Kasumi-1 (cell line): ENCODE measurements around the gene HAUS8.
"Not testable (repeated sequence)": the region's sequence is repeated elsewhere in the genome, so short reads cannot be mapped to it uniquely, and the experiment has no call there.

Source experiments
- DNase-seq, 2 experiments: peaks; one replicate each; lab custom pipeline; 2025; lab: John Stamatoyannopoulos, UW

Gene HAUS8

DNA sequence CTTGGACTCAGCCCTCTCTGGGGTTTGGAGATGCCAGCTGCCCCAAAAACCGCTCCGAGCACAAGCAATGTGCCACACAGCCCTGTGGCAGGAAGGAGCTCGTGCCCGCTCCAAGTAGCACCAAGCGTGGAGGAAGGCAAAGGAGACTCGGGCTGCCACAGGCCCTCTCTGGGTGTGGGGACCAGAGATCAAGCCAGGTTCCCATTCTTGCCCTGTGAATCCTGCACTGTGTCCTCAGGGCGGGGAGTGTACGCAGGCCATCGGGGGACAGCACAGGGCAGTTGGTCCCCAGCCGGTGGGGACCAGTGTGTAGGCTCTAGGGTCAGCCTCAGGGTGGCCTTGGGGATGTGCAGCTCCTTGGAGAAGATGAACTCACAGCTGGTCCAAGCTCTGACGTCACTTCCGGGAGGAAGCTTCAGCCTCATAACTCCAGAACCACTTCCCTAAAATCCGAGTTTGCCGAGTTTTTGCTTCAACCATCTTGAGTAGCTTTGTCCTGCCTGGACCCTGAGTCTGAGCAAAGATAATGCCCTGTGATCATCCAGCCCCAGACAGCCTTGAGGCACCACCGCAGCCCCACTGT lies 39.3 kb downstream of the HAUS8 start:
- DNase-seq = peak; percentile 57 to 70

GRCh38 chr19:17031741-17032140 lies 43.5 kb downstream of the HAUS8 start:
- DNase-seq = no peak

GRCh38 chr19:17027535-17027975 lies 47.7 kb downstream of the HAUS8 start:
- no peak for DNase-seq

DNA sequence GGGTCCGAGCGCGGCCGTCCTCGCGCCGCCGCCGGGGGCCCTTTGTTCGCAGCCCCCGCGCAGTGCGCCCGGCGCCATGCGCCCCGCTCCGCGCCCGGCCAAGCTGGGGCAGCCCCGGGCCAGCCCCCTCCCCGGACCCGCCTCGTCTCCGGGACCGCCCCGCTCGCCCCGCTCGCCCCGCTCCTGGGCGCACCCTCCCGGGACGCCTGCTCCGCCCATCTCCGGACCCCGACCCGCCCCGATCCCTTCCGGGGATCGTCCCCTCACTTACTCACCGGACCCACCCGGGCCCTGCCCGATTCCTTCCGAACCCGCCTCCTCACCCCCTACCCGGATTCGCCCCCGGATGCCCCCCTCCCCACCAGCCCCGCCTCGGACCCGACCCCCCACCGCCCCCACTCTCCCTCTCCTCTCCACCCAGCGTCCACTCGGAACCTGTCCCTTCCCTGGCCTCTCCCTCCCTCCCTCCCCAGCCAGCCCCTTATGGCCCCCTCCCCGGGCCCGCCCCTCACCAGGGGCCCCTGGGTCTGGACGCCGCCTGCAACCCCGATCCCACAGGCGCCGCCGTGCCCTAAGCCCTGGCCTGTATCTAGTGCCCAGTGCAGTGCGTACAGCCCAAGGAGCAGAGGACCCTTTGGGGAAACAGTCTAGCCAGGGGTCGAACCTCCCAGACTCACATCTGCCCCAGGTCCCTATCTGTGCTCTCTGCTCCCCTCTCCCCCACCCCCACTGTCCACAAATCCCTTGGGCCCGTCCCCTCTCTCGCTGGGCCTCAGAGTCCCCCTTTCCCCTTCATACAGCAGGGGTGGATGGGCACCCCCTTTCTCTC lies 48.3 kb downstream of the HAUS8 start, which contains the start of gene CPAMD8:
TSS of gene CPAMD8 (minus strand) at position 105 of the 829 bp plus-strand sequence. CDS start 168 bp downstream, outside the sequence.
- DNase-seq = no peak

DNA sequence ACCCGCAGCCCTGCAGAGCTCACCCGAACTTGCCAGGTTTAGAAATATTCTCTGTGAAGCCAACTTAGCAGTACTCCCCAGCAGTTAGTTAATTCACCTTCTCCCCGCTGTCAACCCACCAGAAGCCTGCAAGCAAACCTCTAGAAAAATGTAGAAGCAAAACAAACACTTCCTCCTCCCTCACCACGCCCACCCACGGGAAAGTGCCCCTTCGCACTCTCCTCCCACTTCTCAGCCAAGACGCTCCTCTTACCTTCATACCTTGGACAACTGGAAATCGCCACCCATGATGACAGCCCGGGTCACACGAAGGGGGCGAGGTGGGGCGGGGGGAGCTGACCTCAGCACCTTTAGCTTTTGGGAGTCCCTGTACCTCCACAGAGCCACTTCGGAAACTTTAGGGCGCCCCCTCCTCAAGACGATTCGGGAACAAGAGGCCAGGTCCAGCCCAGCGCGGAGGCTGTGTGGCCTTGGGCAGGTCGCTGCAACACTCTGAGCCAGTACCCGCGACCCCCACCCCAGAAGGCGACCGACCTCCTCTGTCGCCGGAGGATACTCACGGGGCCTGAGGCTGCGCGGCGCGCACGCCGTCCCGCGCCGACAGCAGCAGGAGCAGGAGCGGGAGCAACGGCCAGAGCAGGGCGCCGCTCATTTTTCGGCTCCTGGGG lies 49.1 kb downstream of the HAUS8 start:
- DNase-seq = no peak

DNA sequence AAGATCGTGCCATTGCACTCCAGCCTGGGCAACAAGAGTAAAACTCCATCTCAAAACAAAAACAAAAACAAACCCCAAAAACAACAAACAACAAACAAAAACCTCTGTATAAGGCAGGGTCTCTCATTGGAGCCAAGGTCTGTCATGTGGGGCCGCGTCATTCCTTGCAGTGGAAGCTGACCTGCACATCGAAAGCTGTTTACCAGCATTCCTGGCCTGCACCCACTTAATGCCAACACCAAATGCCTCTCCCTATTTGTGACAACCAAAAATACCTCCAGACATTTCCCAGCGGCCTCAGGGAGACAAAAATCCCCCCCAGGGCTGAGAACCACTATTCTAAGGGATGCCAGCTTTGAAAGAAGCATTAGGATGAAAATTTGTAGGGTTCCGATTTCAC lies 49.9 kb downstream of the HAUS8 start:
- no peak for DNase-seq

DNA sequence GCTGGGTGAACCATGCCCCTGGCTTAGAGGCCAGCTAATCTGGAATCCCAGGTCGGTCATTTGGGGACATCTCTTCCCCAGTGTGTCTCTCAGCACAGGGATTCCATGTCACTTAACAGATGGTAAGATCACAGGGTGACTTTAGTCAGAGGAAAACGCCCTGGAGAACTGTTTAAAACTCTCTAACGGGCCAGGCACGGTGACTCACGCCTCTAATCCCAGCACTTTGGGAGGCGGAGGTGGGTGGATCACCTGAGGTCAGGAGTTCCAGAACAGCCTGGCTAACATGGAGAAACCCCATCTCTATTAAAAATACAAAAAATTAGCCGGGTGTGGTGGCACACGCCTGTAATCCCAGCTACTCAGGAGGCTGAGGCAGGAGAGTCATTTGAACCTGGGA lies 50.3 kb downstream of the HAUS8 start:
- DNase-seq = not testable (repeated sequence)

- DNase-seq = no peak
Observed at GRCh38 chr19:17023805-17024204, 51.4 kb downstream of the HAUS8 start.

- DNase-seq = no peak
Observed at GRCh38 chr19:17022738-17023137, 52.5 kb downstream of the HAUS8 start.

DNA sequence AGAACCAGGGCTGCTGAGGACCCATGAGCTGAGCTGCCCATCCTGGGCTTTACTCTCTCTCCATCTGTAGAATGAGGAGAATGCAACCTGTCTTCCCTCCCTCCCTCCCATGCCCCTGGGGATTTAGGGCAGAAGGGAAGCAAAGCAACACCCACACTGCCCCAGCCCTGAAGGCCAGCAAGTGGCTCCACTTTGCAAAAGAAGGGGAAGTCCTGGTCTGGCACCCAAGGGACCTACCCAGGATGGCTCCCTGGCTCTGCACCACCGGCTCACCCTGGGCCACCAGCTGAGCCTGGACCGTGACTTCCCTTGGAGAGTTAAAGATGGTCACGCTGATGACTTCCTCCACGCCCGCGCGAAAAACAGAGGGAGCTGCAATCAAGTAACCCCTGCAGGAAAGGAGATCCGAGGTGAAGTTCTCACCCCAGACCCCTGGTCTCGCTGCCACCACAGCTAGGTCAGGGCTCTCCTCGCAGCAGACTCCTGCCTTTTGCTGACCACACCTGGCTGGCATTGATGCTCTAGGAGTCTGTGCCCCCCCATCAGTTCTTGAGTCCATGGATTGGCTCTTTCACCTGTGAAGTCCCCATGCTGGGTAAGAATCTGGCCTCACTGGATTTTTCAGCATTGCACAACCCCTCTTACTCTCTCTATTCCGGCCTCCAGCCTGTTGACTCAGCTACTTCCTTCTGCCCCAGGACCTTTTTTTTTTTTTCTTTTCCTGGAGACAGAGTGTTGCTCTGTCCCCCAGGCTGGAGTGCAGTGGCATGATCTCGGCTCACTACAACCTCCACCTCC lies 53.3 kb downstream of the HAUS8 start:
- DNase-seq = peak; percentile 22 to 23

- no peak for DNase-seq
Observed at GRCh38 chr19:17021328-17021727, 53.9 kb downstream of the HAUS8 start.

GRCh38 chr19:17020823-17021222 lies 54.4 kb downstream of the HAUS8 start:
- no peak for DNase-seq

- no peak for DNase-seq
Observed at GRCh38 chr19:17020385-17020784, 54.9 kb downstream of the HAUS8 start.

DNA sequence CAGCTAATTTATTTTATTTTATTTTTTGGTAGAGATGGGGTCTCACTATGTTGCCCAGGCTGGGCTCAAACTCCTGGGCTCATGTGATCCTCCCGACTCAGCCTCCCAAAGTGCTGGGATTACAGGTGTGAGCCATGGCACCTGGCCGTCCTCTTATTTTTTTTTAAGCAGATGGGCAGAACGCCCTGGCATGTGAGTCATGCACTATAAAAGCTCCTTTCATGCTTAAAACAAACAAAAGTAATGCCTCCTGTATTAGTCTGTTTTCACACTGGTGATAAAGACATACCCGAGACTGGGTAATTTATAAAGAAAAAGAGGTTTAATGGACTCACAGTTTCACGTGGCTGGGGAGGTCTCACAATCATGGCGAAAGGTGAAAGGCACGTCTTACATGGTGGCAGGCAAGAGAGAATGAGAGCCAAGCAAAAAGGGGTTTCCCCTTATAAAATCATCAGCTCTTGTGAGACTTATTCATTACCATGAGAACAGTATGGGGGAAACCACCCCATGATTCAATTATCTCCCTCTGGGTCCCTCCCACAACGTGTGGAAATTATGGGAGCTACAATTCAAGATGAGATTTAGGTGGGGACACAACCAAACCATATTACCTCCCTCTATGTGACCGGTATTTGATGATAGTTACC lies 60.9 kb downstream of the HAUS8 start:
- DNase-seq = not testable (repeated sequence)

- DNase-seq = no peak
Observed at GRCh38 chr19:17011485-17011884, 63.8 kb downstream of the HAUS8 start.

GRCh38 chr19:17006579-17006978 lies 68.7 kb downstream of the HAUS8 start:
- no peak for DNase-seq

GRCh38 chr19:17005000-17005399 lies 70.3 kb downstream of the HAUS8 start:
- no peak for DNase-seq

- no peak for DNase-seq
Observed at GRCh38 chr19:17004386-17004785, 70.9 kb downstream of the HAUS8 start.

DNA sequence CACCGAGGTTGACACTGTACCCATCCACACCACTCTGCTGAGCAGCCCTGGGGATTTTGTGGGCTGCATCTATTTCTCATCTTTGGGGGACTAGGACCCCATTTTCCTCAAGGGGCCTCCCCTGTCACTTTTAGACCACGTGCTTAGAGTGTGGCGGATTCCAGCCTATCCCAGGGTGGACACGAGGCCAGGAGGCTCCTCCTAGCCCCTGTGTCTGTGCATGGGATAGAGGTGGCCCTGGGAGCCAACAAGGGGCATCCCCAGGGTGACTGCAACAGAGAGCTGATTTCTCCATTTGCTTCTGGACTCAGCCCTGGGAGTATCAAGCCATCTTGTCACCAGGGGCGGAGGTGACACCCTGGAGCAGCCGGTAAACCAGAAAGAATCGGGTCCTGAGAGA lies 72.8 kb downstream of the HAUS8 start:
- DNase-seq = no peak

- no peak for DNase-seq
Observed at GRCh38 chr19:17001603-17002183, 73.6 kb downstream of the HAUS8 start.
